GM23338 (cell line): ENCODE results near the gene ZNF507. TPM values are rescaled to one million over a fixed set of nuclear protein-coding genes. Genes with fewer than 3 reads are reported as not detected.

Experiments
- ATAC-seq: fragments of 200-7000 bp; cut with Tn5 transposase; 3 replicates; pipeline ENCODE4 v1.9.1; 2020
- DNase-seq: peaks from one replicate; pipeline ENCODE4 v3.0.0-alpha.2; 2015; ENCODE audit warnings: low spot score
- H2AFZ ChIP-seq: fragments of 200-600 bp; sonication (generic); 2 replicates; pipeline ENCODE4 v1.8.0; 2016; ENCODE audit warnings: antibody characterized with exemption, mild to moderate bottlenecking, moderate library complexity
- H3F3A ChIP-seq: fragments of 200-600 bp; sonication (generic); replicated peaks from 2 replicates; pipeline ENCODE4 v1.8.0; 2017; ENCODE audit warnings: antibody characterized with exemption, mixed run types, low read depth
- H3K27ac ChIP-seq: fragments of 200-600 bp; sonication (generic); 2 replicates; pipeline ENCODE4 v1.6.1; 2016; ENCODE audit warnings: low read depth
- H3K27me3 ChIP-seq: fragments of 200-600 bp; sonication (generic); 2 replicates; pipeline ENCODE4 v1.8.0; 2016; ENCODE audit warnings: mild to moderate bottlenecking, mixed run types, moderate library complexity; ENCODE audit not compliant: insufficient read depth
- H3K36me3 ChIP-seq: fragments of 200-600 bp; sonication (generic); 2 replicates; pipeline ENCODE4 v1.8.0; 2016; ENCODE audit warnings: mild to moderate bottlenecking; ENCODE audit not compliant: insufficient read depth
- H3K4me1 ChIP-seq: fragments of 200-600 bp; sonication (generic); 2 replicates; pipeline ENCODE4 v1.8.0; 2016; ENCODE audit warnings: mild to moderate bottlenecking, moderate library complexity; ENCODE audit not compliant: insufficient read depth
- H3K4me2 ChIP-seq: fragments of 200-600 bp; sonication (generic); 2 replicates; pipeline ENCODE4 v1.7.1; 2017; ENCODE audit warnings: mixed run types
- H3K4me3 ChIP-seq: fragments of 200-600 bp; sonication (generic); 2 replicates; pipeline ENCODE4 v1.6.1; 2016; ENCODE audit warnings: mixed run types
- H3K79me2 ChIP-seq: fragments of 200-600 bp; sonication (generic); replicated peaks from 2 replicates; pipeline ENCODE4 v1.8.0; 2017; ENCODE audit warnings: mild to moderate bottlenecking; ENCODE audit not compliant: insufficient read depth
- H3K9me2 ChIP-seq: fragments of 200-600 bp; sonication (generic); 2 replicates; pipeline ENCODE4 v1.8.0; 2017; ENCODE audit not compliant: insufficient read depth
- H4K20me1 ChIP-seq: fragments of 200-600 bp; sonication (generic); replicated peaks from 2 replicates; pipeline ENCODE4 v1.8.0; 2017; ENCODE audit warnings: mild to moderate bottlenecking; ENCODE audit not compliant: insufficient read depth
- H3K27ac Mint-ChIP-seq: 2 replicates; pipeline ENCODE4 v1.8.0; 2020; ENCODE audit warnings: inconsistent platforms, mild to moderate bottlenecking, moderate library complexity, mixed read lengths
- H3K27me3 Mint-ChIP-seq: 3 replicates; pipeline ENCODE4 v1.8.0; 2022; ENCODE audit warnings: low read depth, mild to moderate bottlenecking, moderate library complexity, mixed read lengths, inconsistent platforms; ENCODE audit not compliant: insufficient read depth, poor library complexity
- H3K36me3 Mint-ChIP-seq: 3 replicates; pipeline ENCODE4 v1.8.0; 2021; ENCODE audit warnings: low read depth, mild to moderate bottlenecking, inconsistent platforms, moderate library complexity, mixed read lengths
- H3K4me1 Mint-ChIP-seq: 3 replicates; pipeline ENCODE4 v1.8.0; 2020; ENCODE audit warnings: mild to moderate bottlenecking, inconsistent platforms, mixed read lengths
- H3K4me3 Mint-ChIP-seq: 3 replicates; pipeline ENCODE4 v1.8.0; 2021; ENCODE audit warnings: moderate library complexity, mild to moderate bottlenecking, inconsistent platforms, mixed read lengths
- H3K9me3 Mint-ChIP-seq: 3 replicates; pipeline ENCODE4 v1.8.0; 2020; ENCODE audit warnings: moderate library complexity, mild to moderate bottlenecking, inconsistent platforms, mixed read lengths
- EZH2 ChIP-seq: fragments of 200-600 bp; sonication (generic); IDR thresholded peaks from one replicate; pipeline ENCODE4 v1.8.0; 2017; ENCODE audit warnings: antibody characterized with exemption, mild to moderate bottlenecking, low read depth; ENCODE audit not compliant: unreplicated experiment
- EZH2phosphoT487 ChIP-seq: fragments of 200-600 bp; sonication (generic); IDR thresholded peaks from one replicate; pipeline ENCODE4 v1.8.1; 2018; ENCODE audit warnings: antibody characterized with exemption; ENCODE audit not compliant: unreplicated experiment
- NANOG ChIP-seq: IDR thresholded peaks from 2 replicates; pipeline ENCODE4 v1.6.1; 2016; ENCODE audit warnings: antibody characterized with exemption, borderline replicate concordance
- POLR2AphosphoS5 ChIP-seq: IDR thresholded peaks from 2 replicates; pipeline ENCODE4 v1.6.1; 2016; ENCODE audit warnings: antibody characterized with exemption, low read depth
- ZNF331 ChIP-seq: fragments of 250-450 bp; sonication (Bioruptor Pico); IDR thresholded peaks from 2 replicates; pipeline ENCODE4 v1.5.0; 2020; ENCODE audit warnings: low read depth, mild to moderate bottlenecking, moderate library complexity
- polyA plus RNA-seq: library from polyadenylated mRNA; unstranded; fragments of >200 nt; fragmentation: Nextera tagmentation; extraction: Ambion mirVana; gene quantifications from 2 replicates; pipeline ENCODE4 v1.2.1, GENCODE V29; 2016
- total RNA-seq: library from RNA; depleted of rRNA; stranded (reverse); fragments of >200 nt; shearing (Covaris generic); gene quantifications from 2 replicates; pipeline ENCODE4 v1.2.3, GENCODE V29; 2014
- TF ChIP-seq, protein P1 (sequence below): IDR thresholded peaks from one replicate; pipeline ENCODE4 v1.6.1; 2018; ENCODE audit warnings: antibody characterized with exemption; ENCODE audit not compliant: unreplicated experiment

ZNF507 gene
- total and polyA plus RNA-seq, 2 experiments from 2014 or later = 10.4 to 23.4 TPM

DNA sequence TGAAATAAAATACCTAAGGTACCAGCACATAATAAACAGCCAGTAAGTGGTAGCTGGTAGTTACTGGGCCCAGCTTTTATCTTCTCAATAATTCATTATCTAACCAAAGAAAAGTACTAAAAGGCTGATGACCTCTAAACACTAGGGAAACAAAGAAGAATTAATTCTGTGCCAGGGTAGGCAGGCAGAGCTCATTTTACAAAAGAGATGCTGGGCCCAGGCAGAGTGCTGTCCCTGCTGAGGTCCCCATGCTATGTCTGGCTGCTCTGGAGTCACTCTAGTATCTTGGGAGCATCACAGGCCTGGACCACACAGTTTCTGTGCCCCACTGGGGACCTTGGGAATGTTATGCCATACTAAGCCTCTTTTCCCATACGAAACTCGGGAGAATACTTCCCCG lies 18.2 kb downstream of the ZNF507 start:
- ATAC-seq = no peak

DNA sequence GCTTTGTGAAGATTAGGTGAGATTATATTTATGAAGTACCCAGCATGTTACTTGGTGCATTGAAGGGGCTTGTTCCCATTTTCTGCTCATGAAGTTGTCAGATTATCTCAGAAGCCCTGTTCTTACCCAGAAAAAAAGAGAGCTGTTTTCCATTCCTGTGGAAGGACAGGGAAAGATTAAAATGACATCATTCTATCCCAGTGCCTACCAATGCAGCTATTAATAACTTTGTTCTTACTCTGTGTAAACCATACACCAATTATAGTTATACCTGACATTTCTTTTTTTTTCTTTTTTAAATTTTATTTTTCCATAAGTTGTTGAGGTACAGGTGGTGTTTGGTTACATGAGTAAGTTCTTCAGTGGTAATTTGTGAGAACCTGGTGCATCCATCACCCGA lies 18.6 kb downstream of the ZNF507 start:
- Histone ChIP-seq H3K9me2 (no peaks in the 10 kb centered on the region), H3F3A (no peaks in the 10 kb centered on the region), H3K36me3 (peaks cover 21% of the 10 kb centered on the region), H3K27me3 (no peaks in the 10 kb centered on the region), H3K27ac (no peak overlapping the region), H2AFZ (no peak overlapping the region), H3K4me2 (no peak overlapping the region), H3K79me2 (peaks cover 77% of the 10 kb centered on the region), H3K4me3 (no peak overlapping the region), H4K20me1 (peaks cover 42% of the 10 kb centered on the region), H3K4me1 (no peaks in the 10 kb centered on the region)
- H3K27ac Mint-ChIP-seq = no peak overlapping the region
- ATAC-seq (no peak), DNase-seq (no peak)
- H3K9me3 Mint-ChIP-seq = no peaks in the 10 kb centered on the region
- H3K4me3 Mint-ChIP-seq = no peak overlapping the region
- TF ChIP-seq NANOG (no peak), EZH2 (no peak), ZNF331 (CRISPR knock-in tag) (no peak), EZH2phosphoT487 (no peak)
- H3K27me3 Mint-ChIP-seq = no peaks in the 10 kb centered on the region
- no peaks in the 10 kb centered on the region for H3K4me1 Mint-ChIP-seq
- peaks cover 55% of the 10 kb centered on the region for H3K36me3 Mint-ChIP-seq

More for the DNA sequence above, 18.2 kb downstream of the ZNF507 start:
- Histone ChIP-seq H3K4me1 (no peaks in the 10 kb centered on the region), H3K79me2 (peaks cover 76% of the 10 kb centered on the region), H3K27ac (no peak overlapping the region), H3K4me2 (no peak overlapping the region), H3F3A (no peaks in the 10 kb centered on the region), H2AFZ (no peak overlapping the region), H3K36me3 (peaks cover 25% of the 10 kb centered on the region), H3K9me2 (no peaks in the 10 kb centered on the region), H3K4me3 (no peak overlapping the region), H3K27me3 (no peaks in the 10 kb centered on the region), H4K20me1 (peaks cover 42% of the 10 kb centered on the region)
- no peak overlapping the region for H3K27ac Mint-ChIP-seq
- H3K4me1 Mint-ChIP-seq = no peaks in the 10 kb centered on the region
- no peaks in the 10 kb centered on the region for H3K9me3 Mint-ChIP-seq
- H3K36me3 Mint-ChIP-seq = peaks cover 59% of the 10 kb centered on the region
- H3K27me3 Mint-ChIP-seq = no peaks in the 10 kb centered on the region
- no peak overlapping the region for H3K4me3 Mint-ChIP-seq
- TF ChIP-seq, protein P1, sequence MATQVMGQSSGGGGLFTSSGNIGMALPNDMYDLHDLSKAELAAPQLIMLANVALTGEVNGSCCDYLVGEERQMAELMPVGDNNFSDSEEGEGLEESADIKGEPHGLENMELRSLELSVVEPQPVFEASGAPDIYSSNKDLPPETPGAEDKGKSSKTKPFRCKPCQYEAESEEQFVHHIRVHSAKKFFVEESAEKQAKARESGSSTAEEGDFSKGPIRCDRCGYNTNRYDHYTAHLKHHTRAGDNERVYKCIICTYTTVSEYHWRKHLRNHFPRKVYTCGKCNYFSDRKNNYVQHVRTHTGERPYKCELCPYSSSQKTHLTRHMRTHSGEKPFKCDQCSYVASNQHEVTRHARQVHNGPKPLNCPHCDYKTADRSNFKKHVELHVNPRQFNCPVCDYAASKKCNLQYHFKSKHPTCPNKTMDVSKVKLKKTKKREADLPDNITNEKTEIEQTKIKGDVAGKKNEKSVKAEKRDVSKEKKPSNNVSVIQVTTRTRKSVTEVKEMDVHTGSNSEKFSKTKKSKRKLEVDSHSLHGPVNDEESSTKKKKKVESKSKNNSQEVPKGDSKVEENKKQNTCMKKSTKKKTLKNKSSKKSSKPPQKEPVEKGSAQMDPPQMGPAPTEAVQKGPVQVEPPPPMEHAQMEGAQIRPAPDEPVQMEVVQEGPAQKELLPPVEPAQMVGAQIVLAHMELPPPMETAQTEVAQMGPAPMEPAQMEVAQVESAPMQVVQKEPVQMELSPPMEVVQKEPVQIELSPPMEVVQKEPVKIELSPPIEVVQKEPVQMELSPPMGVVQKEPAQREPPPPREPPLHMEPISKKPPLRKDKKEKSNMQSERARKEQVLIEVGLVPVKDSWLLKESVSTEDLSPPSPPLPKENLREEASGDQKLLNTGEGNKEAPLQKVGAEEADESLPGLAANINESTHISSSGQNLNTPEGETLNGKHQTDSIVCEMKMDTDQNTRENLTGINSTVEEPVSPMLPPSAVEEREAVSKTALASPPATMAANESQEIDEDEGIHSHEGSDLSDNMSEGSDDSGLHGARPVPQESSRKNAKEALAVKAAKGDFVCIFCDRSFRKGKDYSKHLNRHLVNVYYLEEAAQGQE = no peak
- TF ChIP-seq POLR2AphosphoS5 (no peak), EZH2phosphoT487 (no peak)
- no peak for DNase-seq

GRCh38 chr19:32367063-32367462 lies 21.7 kb downstream of the ZNF507 start:
- Mint-ChIP-seq H3K27me3 (no peaks in the 10 kb centered on the region), H3K36me3 (peaks cover 62% of the 10 kb centered on the region), H3K4me3 (no peak overlapping the region), H3K4me1 (no peaks in the 10 kb centered on the region), H3K27ac (no peak overlapping the region), H3K9me3 (no peaks in the 10 kb centered on the region)
- H3K36me3 ChIP-seq = no peaks in the 10 kb centered on the region; the same call in 1 of the 2 replicates
- ATAC-seq (no peak), DNase-seq (no peak)
- peaks cover 80% of the 10 kb centered on the region for H3K79me2 ChIP-seq
- peaks cover 41% of the 10 kb centered on the region for H4K20me1 ChIP-seq
- H3K4me1 ChIP-seq = no peaks in the 10 kb centered on the region
- no peak overlapping the region for H3K4me2 ChIP-seq
- no peaks in the 10 kb centered on the region for H3K27me3 ChIP-seq
- no peaks in the 10 kb centered on the region for H3K9me2 ChIP-seq
- no peak overlapping the region for H2AFZ ChIP-seq
- H3K27ac ChIP-seq = no peak overlapping the region
- no peak for TF ChIP-seq POLR2AphosphoS5
- H3F3A ChIP-seq = no peaks in the 10 kb centered on the region
- H3K4me3 ChIP-seq = no peak overlapping the region
